ENCODE data around the gene ROCK1.
"Not testable (repeated sequence)": the region's sequence is repeated elsewhere in the genome, so short reads cannot be mapped to it uniquely, and the experiment has no call there.

ROCK1 gene

GRCh38 chr18:21049306-21049705, 62.3 kb downstream of the ROCK1 start:
- DNase-seq, result no peak

GRCh38 chr18:21047126-21047525, 64.5 kb downstream of the ROCK1 start:
- DNase-seq, result no peak

- DNase-seq, result no peak
These were observed 71.1 kb downstream of the ROCK1 start for GRCh38 chr18:21040466-21040865.

GRCh38 chr18:21038201-21038600, 73.4 kb downstream of the ROCK1 start:
- no peak for DNase-seq

GRCh38 chr18:21031845-21032244, 79.8 kb downstream of the ROCK1 start:
- DNase-seq, result no peak

GRCh38 chr18:21018257-21018656, 93.4 kb downstream of the ROCK1 start:
- not testable (repeated sequence) for DNase-seq

GRCh38 chr18:21012308-21012707, 99.3 kb downstream of the ROCK1 start:
- DNase-seq, result no peak

- no peak for DNase-seq
These were observed 106.9 kb downstream of the ROCK1 start for GRCh38 chr18:21004726-21005125.

GRCh38 chr18:21000667-21001066, 110.9 kb downstream of the ROCK1 start:
- no peak for DNase-seq

GRCh38 chr18:20997371-20997770, 114.2 kb downstream of the ROCK1 start:
- DNase-seq, result no peak

- no peak for DNase-seq
These were observed 115.2 kb downstream of the ROCK1 start for GRCh38 chr18:20996418-20996817.

GRCh38 chr18:20988726-20989125, 122.9 kb downstream of the ROCK1 start:
- no peak for DNase-seq

GRCh38 chr18:20975077-20975476, 136.5 kb downstream of the ROCK1 start:
- no peak for DNase-seq

GRCh38 chr18:20971886-20972267, 139.7 kb downstream of the ROCK1 start:
- DNase-seq, result no peak

- DNase-seq, result no peak
These were observed 144.8 kb downstream of the ROCK1 start for GRCh38 chr18:20966795-20967194.

GRCh38 chr18:20963027-20963426, 148.6 kb downstream of the ROCK1 start:
- no peak for DNase-seq

GRCh38 chr18:20960735-20961134, 150.9 kb downstream of the ROCK1 start:
- no peak for DNase-seq

GRCh38 chr18:20950827-20951226, 160.8 kb downstream of the ROCK1 start:
- not testable (repeated sequence) for DNase-seq

Data from NCI-H510A (cell line).